Inflammatory macrophage treated with lipopolysaccharide for 4 hours (primary cell): Measurements from ENCODE around the gene MYO18A.

Experiments used
- DNase-seq: peaks from one replicate; pipeline ENCODE4 v3.0.0-alpha.2; 2020

The MYO18A gene

GRCh38 chr17:29145289-29146073, 34.7 kb downstream of the MYO18A start:
- peak; percentile 81 for DNase-seq

- DNase-seq, result peak; percentile 65
These were observed 36.3 kb downstream of the MYO18A start for GRCh38 chr17:29143894-29144293.

- DNase-seq, result no peak
These were observed 38.7 kb downstream of the MYO18A start for GRCh38 chr17:29141514-29141876.

- DNase-seq, result peak; percentile 66
These were observed 39.3 kb downstream of the MYO18A start for GRCh38 chr17:29140631-29141513.

- DNase-seq, result peak; percentile 91
These were observed 40.1 kb downstream of the MYO18A start for GRCh38 chr17:29140051-29140621.

- peak; percentile 42 for DNase-seq
These were observed 41.1 kb downstream of the MYO18A start for GRCh38 chr17:29138971-29139691.

GRCh38 chr17:29138184-29138955, 41.8 kb downstream of the MYO18A start:
- peak; percentile 44 for DNase-seq

- DNase-seq, result no peak
These were observed 43.0 kb downstream of the MYO18A start for GRCh38 chr17:29136998-29137730.

- DNase-seq, result no peak
These were observed 44.7 kb downstream of the MYO18A start for GRCh38 chr17:29135464-29135863.

- DNase-seq, result no peak
These were observed 47.0 kb downstream of the MYO18A start for GRCh38 chr17:29133121-29133713.

- no peak for DNase-seq
These were observed 48.1 kb downstream of the MYO18A start for GRCh38 chr17:29131814-29132682.

- no peak for DNase-seq
These were observed 50.5 kb downstream of the MYO18A start for GRCh38 chr17:29129731-29130130.

GRCh38 chr17:29127840-29128239, 52.4 kb downstream of the MYO18A start:
- DNase-seq, result no peak

- DNase-seq, result peak; percentile 67
These were observed 53.8 kb downstream of the MYO18A start for GRCh38 chr17:29126268-29126930.

GRCh38 chr17:29125651-29126050, 54.5 kb downstream of the MYO18A start:
- DNase-seq, result no peak

- DNase-seq, result no peak
These were observed 55.3 kb downstream of the MYO18A start for GRCh38 chr17:29124925-29125273.

- peak; percentile 72 for DNase-seq
These were observed 55.9 kb downstream of the MYO18A start for GRCh38 chr17:29124135-29124924.

GRCh38 chr17:29123111-29123510, 57.1 kb downstream of the MYO18A start:
- no peak for DNase-seq

GRCh38 chr17:29121442-29121841, 58.8 kb downstream of the MYO18A start:
- no peak for DNase-seq
